HUES64 (cell line): Measurements from ENCODE around the gene CBR1.

Source experiments
- H3K27ac ChIP-seq: 2 replicates; pipeline ENCODE4 v1.7.0; 2013; ENCODE audit warnings: low read depth, low read length, inconsistent platforms
- H3K27me3 ChIP-seq: 2 replicates; pipeline ENCODE4 v1.6.1; 2013; ENCODE audit warnings: mild to moderate bottlenecking, low read length; ENCODE audit not compliant: insufficient read depth
- H3K36me3 ChIP-seq: 2 replicates; pipeline ENCODE4 v1.6.1; 2013; ENCODE audit warnings: mild to moderate bottlenecking, low read length; ENCODE audit not compliant: insufficient read depth
- H3K4me1 ChIP-seq: 2 replicates; pipeline ENCODE4 v1.6.1; 2013; ENCODE audit warnings: mild to moderate bottlenecking, low read length, moderate library complexity; ENCODE audit not compliant: insufficient read depth
- H3K4me3 ChIP-seq: 2 replicates; pipeline ENCODE4 v1.5.1; 2013; ENCODE audit warnings: mild to moderate bottlenecking, low read length, moderate library complexity
- H3K9ac ChIP-seq: 2 replicates; pipeline ENCODE4 v1.6.1; 2013; ENCODE audit warnings: mild to moderate bottlenecking, low read depth, low read length
- H3K9me3 ChIP-seq: 2 replicates; pipeline ENCODE4 v1.6.1; 2013; ENCODE audit warnings: low read depth, low read length; ENCODE audit not compliant: insufficient read depth
- WGBS: fragments of 150-250, 120-280 bp; methylation state at CpG from one replicate; pipeline ENCODE4 v1.1.7; 2013; ENCODE audit warnings: missing lambda C conversion rate; 5-methylcytosine and 5-hydroxymethylcytosine counted together

The CBR1 gene

GRCh38 chr21:36034211-36034913, 35.5 kb upstream of the CBR1 start:
- Histone ChIP-seq H3K36me3 (peaks cover 52% of the 10 kb centered on the region), H3K27ac (no peak overlapping the region), H3K4me3 (no peak overlapping the region), H3K9ac (no peak overlapping the region), H3K27me3 (no peaks in the 10 kb centered on the region), H3K4me1 (no peaks in the 10 kb centered on the region; the same call in 1 of the 2 replicates), H3K9me3 (no peaks in the 10 kb centered on the region)
- 90% methylated on average over 16 of the region's 16 CpGs for WGBS

DNA sequence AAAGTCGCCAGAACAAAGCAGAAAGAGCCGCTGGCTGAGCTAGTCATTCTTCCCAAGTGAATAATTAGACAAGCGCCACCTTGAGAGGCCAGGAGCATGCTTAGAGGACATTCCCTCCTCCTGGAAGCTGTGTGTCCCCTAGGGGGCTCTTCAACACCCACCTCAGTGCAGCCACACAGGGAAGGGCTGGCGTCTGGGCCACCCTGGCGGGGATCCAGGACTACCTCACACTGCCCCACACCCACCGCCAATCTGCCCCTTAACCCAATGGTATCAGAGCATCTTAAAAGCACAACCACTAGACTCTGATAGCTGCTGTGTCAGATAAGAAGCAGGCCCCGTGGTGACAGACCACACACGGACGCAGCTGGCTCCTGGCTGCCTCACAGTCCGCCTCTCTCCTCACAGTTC, 34.4 kb upstream of the CBR1 start:
- 89% methylated on average over 10 of the region's 10 CpGs for WGBS
- no peak overlapping the region for H3K27ac ChIP-seq
- no peak overlapping the region for H3K4me3 ChIP-seq
- H3K36me3 ChIP-seq = peaks cover 62% of the 10 kb centered on the region
- H3K9me3 ChIP-seq = no peaks in the 10 kb centered on the region
- no peaks in the 10 kb centered on the region; the same call in 1 of the 2 replicates for H3K4me1 ChIP-seq
- no peak overlapping the region for H3K9ac ChIP-seq
- H3K27me3 ChIP-seq = no peaks in the 10 kb centered on the region

GRCh38 chr21:36038701-36039497, 30.9 kb upstream of the CBR1 start:
- Histone ChIP-seq H3K4me1 (no peaks in the 10 kb centered on the region; the same call in 1 of the 2 replicates), H3K27ac (no peak overlapping the region), H3K9me3 (no peaks in the 10 kb centered on the region), H3K27me3 (no peaks in the 10 kb centered on the region), H3K9ac (no peak overlapping the region), H3K36me3 (peaks cover 91% of the 10 kb centered on the region), H3K4me3 (no peak overlapping the region)
- 95% methylated on average over 17 of the region's 17 CpGs for WGBS

DNA sequence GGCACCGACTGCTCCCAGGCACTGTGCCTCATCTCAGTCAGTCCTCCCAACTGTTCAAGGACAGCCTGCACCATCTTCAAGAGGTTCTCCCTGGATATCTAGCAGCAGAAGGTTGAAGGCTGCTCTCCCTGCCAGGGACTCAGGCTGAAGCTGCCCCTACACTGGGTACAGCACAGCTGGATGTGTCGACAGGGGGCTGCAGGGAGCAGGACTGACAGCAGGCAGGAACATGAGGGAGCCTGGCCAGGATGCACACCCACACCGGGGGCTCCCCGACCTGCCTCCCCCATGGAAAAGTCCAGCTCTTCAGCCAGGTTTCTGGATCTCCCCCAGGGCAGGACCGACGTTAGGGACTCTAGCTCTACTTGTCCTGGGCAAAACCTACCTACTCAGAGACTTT, 30.0 kb upstream of the CBR1 start:
- WGBS = 94% methylated on average over 6 of the region's 6 CpGs
- Histone ChIP-seq H3K4me3 (no peak overlapping the region), H3K9me3 (no peaks in the 10 kb centered on the region), H3K4me1 (no peaks in the 10 kb centered on the region; the same call in 1 of the 2 replicates), H3K36me3 (peaks cover 91% of the 10 kb centered on the region), H3K27me3 (no peaks in the 10 kb centered on the region), H3K27ac (no peak overlapping the region), H3K9ac (no peak overlapping the region)

- H3K9ac ChIP-seq = no peak overlapping the region
- H3K36me3 ChIP-seq = peaks cover 91% of the 10 kb centered on the region
- H3K4me1 ChIP-seq = no peaks in the 10 kb centered on the region; the same call in 1 of the 2 replicates
- H3K27me3 ChIP-seq = no peaks in the 10 kb centered on the region
- no peak overlapping the region for H3K27ac ChIP-seq
- H3K9me3 ChIP-seq = no peaks in the 10 kb centered on the region
- H3K4me3 ChIP-seq = no peak overlapping the region
- 94% methylated on average over 2 of the region's 2 CpGs for WGBS
Measured at GRCh38 chr21:36040389-36040788, 29.4 kb upstream of the CBR1 start.

GRCh38 chr21:36041910-36042309, 27.9 kb upstream of the CBR1 start:
- Histone ChIP-seq H3K27ac (no peak overlapping the region), H3K4me1 (no peaks in the 10 kb centered on the region), H3K4me3 (no peak overlapping the region), H3K9me3 (no peaks in the 10 kb centered on the region), H3K9ac (no peak overlapping the region), H3K27me3 (no peaks in the 10 kb centered on the region), H3K36me3 (peaks cover 91% of the 10 kb centered on the region)
- WGBS = 91% methylated on average over 1 of the region's 1 CpG

GRCh38 chr21:36044056-36044455, 25.8 kb upstream of the CBR1 start:
- Histone ChIP-seq H3K4me1 (no peaks in the 10 kb centered on the region), H3K9ac (0 out of 2 replicates have a peak overlapping the region, but pooled peaks have one; percentile 11), H3K27ac (no peak overlapping the region), H3K36me3 (peaks cover 92% of the 10 kb centered on the region), H3K9me3 (no peaks in the 10 kb centered on the region), H3K4me3 (no peak overlapping the region), H3K27me3 (no peaks in the 10 kb centered on the region)
- 91% methylated on average over 10 of the region's 10 CpGs for WGBS

DNA sequence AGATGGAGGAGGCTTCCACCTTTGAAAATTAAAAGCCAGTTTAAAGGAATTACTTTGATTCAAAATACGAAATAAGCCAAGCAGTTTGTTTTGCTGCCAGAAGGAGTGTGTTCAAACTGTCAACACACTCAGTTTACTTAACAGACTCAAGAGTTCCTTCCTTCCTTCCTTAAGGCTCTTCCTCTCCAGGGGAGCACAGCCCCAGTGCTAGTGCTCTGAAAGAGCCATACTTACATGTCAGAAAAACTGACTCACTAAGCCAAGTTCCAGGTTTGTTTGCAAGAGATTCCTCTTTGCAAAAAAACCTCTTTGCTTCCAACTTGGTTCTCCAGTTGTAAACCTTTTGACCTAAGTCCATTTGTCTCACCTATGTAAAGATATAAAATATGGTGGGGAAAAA, 23.8 kb upstream of the CBR1 start:
- Histone ChIP-seq H3K27me3 (no peaks in the 10 kb centered on the region), H3K4me3 (no peak overlapping the region), H3K4me1 (no peaks in the 10 kb centered on the region), H3K36me3 (peaks cover 95% of the 10 kb centered on the region), H3K9me3 (no peaks in the 10 kb centered on the region), H3K9ac (no peak overlapping the region), H3K27ac (no peak overlapping the region)
- 96% methylated on average over 1 of the region's 1 CpG for WGBS

GRCh38 chr21:36047139-36047538, 22.7 kb upstream of the CBR1 start:
- Histone ChIP-seq H3K27me3 (no peaks in the 10 kb centered on the region), H3K9me3 (no peaks in the 10 kb centered on the region), H3K36me3 (peaks cover 95% of the 10 kb centered on the region), H3K4me3 (no peak overlapping the region), H3K27ac (no peak overlapping the region), H3K4me1 (no peaks in the 10 kb centered on the region), H3K9ac (no peak overlapping the region)
- 94% methylated on average over 6 of the region's 7 CpGs for WGBS

DNA sequence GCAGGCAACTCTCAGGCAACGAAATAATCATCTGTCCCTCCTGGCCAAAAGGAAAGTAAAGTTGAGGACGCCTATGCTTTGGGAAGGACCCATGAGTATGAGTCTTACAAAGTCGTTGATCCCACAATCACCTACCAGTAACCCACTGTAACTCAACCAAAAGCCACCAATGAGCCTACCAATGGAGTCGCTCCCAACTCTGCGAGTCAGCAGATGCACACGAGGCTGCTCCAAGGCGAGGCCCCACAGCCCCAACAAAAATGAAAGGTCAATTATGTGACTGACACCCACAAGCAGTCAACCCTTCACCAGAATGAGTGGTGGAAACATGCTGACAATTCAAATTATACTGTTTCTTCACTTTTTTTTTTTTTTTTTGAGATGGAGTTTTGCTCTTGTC, 21.5 kb upstream of the CBR1 start:
- Histone ChIP-seq H3K9me3 (no peaks in the 10 kb centered on the region), H3K27me3 (no peaks in the 10 kb centered on the region), H3K4me3 (no peak overlapping the region), H3K4me1 (no peaks in the 10 kb centered on the region), H3K9ac (no peak overlapping the region), H3K36me3 (peaks cover 94% of the 10 kb centered on the region), H3K27ac (no peak overlapping the region)
- 96% methylated on average over 7 of the region's 7 CpGs for WGBS

- no peak overlapping the region for H3K4me3 ChIP-seq
- H3K36me3 ChIP-seq = peaks cover 97% of the 10 kb centered on the region
- H3K9ac ChIP-seq = no peak overlapping the region
- no peaks in the 10 kb centered on the region for H3K4me1 ChIP-seq
- no peak overlapping the region for H3K27ac ChIP-seq
- H3K9me3 ChIP-seq = no peaks in the 10 kb centered on the region
- H3K27me3 ChIP-seq = no peaks in the 10 kb centered on the region
- 94% methylated on average over 10 of the region's 10 CpGs for WGBS
Measured at GRCh38 chr21:36052860-36053714, 16.7 kb upstream of the CBR1 start.
